Prostate gland (tissue), 2 donors: Measurements from ENCODE around the gene GOLM1.

ENCODE experiments used
- POLR2A ChIP-seq: fragments of 450-650 bp; IDR thresholded peaks from one replicate; pipeline ENCODE4 v1.6.1; 2016; ENCODE audit warnings: antibody characterized with exemption, mild to moderate bottlenecking
- POLR2AphosphoS5 ChIP-seq: sonication (generic); formaldehyde crosslinking; IDR thresholded peaks from one replicate; pipeline ENCODE4 v1.6.1; 2017; ENCODE audit warnings: antibody characterized with exemption
- TF ChIP-seq, protein P1 (sequence below), 4 experiments: fragments of 200-600 bp in 2 of 4; fragments of 450-650 bp in 2 of 4; sonication (generic) in 2 of 4; IDR thresholded peaks; 1 replicate in 3 of 4; 2 replicates in 1 of 4; pipeline ENCODE4 v1.5.1; 2016 to 2019; ENCODE audit warnings: antibody characterized with exemption in 4 of 4, mild to moderate bottlenecking in 2 of 4, moderate library complexity in 2 of 4

- TF ChIP-seq, protein P1, sequence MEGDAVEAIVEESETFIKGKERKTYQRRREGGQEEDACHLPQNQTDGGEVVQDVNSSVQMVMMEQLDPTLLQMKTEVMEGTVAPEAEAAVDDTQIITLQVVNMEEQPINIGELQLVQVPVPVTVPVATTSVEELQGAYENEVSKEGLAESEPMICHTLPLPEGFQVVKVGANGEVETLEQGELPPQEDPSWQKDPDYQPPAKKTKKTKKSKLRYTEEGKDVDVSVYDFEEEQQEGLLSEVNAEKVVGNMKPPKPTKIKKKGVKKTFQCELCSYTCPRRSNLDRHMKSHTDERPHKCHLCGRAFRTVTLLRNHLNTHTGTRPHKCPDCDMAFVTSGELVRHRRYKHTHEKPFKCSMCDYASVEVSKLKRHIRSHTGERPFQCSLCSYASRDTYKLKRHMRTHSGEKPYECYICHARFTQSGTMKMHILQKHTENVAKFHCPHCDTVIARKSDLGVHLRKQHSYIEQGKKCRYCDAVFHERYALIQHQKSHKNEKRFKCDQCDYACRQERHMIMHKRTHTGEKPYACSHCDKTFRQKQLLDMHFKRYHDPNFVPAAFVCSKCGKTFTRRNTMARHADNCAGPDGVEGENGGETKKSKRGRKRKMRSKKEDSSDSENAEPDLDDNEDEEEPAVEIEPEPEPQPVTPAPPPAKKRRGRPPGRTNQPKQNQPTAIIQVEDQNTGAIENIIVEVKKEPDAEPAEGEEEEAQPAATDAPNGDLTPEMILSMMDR (IDR thresholded peaks at IDR 0.05), result no peak
- TF ChIP-seq POLR2A, result no peak
- no peak for TF ChIP-seq POLR2AphosphoS5
Observed at GRCh38 chr9:86142973-86143372, 43.6 kb upstream of the GOLM1 start.
